Stimulated activated CD4-positive, alpha-beta T cell treated with anti-CD3 and anti-CD28 coated beads, Interleukin-1b, Interleukin-23, amount 100 ng/mL, for 1 hour (primary cell): Measurements from ENCODE around the gene ERP29.
"Not testable (repeated sequence)": the region's sequence is repeated elsewhere in the genome, so short reads cannot be mapped to it uniquely, and the experiment has no call there.

Experiments used
- DNase-seq, 2 donors: peaks; one replicate each; pipeline ENCODE4 v3.0.0-alpha.2; 2020; ENCODE audit warnings: low read depth in 2 of 2

The ERP29 gene

DNA sequence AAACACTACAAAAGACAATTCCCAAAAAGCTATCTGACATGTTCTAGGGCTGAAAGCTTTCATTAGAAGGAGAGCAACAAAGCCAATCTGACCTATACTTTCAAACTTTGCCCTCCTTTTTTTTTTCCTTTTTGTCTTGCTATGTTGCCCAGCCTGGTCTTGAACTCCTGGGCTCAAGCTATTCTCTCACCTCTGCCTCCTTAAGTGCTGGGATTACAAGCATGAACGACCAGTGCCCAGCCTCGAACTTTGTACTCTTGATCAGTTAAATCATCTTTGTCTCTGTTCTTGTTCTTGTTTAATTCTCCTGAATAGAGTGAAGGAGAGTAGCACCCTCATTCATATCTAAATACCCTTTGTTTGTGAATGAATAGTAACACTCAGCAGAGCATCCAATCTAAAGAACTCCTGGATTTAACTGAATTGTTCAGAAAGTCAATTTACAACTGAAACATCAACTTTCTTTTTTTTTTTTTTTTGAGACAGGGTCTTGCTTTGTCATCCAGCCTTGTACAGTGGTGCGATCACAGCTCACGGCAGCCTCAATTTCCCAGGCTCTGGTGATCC is 22.1 kb downstream of the ERP29 start:
- no peak for DNase-seq

DNA sequence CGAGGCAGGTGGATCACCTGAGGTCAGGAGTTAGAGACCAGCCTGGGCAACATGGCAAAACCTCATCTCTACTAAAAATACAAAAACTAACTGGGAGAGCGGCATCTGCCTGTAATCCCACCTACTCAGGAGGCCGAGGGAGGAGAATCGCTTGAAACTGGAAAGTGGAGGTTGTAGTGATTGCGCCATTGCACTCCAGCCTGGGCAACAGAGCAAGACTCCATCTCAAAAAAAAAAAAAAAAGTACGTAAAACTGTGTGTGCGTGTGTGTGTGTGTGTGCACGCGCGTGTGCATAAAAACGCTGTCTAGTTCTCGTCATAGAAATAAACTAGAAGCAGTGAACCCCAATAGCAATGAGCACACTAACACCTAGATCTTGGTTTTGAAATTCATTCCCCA is 23.4 kb downstream of the ERP29 start:
- DNase-seq = not testable (repeated sequence)

DNA sequence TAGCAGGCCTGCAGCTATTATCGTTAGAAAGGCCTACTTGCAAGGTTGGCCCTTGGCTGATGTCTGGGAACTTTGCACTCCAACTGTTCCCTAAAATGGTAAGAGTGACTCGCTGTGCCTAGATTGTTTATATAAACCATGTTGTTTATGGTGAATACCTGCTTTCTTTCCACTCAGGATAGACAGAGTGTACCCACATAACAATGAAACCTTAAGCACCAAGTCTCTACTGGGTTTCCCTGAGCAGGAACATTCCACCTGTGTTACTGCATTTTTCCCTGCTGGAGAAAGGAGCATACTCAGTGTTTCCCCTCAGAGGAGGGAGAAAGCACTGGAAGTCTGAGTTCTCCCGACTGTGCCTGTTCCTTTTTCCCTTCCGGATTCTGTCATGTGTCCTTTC is 32.8 kb downstream of the ERP29 start:
- no peak for DNase-seq

DNA sequence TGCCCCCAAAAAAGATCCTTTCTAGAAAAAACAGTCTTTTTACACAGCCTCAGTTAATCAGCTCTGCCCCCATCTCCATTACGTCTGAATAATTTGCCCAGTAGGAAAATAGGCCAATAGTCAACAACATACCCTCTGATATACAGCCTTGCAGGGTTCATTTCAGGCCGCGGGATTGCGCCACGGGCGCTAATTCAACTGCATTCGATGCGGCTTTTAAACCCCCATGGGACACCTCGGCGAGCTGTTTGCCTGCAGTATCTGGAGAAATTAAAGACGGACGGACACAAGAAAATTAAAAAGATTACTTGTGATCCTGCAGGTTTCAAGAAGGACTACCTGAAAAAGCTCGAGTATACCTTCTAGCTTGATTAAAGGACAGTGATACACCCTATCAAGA is 36.1 kb downstream of the ERP29 start:
- DNase-seq = no peak

DNA sequence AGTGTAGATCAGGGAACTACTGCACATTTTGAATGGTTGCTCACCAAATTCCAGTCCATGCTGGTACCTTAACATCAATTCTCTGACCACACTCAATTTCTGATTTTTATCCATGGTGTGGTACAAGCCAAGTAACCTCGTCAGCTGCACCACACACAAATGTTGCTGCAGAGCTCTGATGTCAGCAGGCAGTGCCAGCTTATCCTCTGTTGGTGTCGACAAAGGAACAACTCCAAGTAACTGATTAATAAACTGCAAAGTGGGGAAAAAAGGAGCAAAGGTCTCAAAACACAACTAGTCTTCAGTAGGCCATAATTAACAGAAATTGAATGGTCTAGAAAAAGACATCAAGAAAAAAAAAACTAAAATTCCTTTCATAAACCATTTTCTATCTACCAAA is 47.9 kb downstream of the ERP29 start:
- no peak for DNase-seq

DNA sequence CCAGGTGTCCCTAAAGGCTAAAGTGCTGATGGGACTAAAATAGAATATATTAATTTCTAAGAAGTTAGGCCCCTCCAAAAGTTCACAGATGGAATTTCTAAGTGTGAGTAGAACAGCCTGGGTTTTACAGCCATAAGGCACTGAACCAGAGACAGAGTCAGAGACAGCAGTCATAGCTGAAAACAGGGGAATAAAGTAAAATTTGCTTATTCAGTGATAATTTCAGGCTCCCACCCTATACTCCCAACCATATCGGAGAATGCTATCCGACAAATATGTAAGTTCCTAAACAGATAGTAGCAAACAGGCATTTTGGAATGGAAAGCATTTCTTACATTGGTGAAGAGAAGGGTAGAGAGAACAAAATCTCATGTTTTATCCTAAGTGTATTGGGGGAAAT is 50.0 kb downstream of the ERP29 start:
- DNase-seq = no peak

DNA sequence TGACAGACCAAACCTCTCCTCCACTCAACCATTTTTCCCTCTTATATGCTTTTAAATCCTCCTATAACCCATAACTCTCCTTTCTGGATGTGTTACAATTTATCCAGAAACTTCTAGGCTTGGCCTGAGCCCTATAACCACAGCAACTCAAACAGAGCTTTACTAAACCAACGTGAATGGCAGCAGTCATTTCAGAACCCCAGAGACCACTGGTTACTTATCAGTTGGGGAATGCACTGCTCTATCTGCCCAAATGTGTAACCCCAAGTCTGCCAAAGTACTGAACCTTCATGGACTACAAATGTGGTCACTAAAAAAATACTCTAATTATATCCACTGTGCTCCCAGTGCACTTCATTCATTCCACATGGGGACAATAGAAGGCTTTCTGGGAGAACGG is 53.3 kb downstream of the ERP29 start:
- DNase-seq = no peak
